Ovary (tissue), 9 donors: ENCODE data around the gene ANKLE2. TPM values are rescaled to one million over a fixed set of nuclear protein-coding genes. Genes with fewer than 3 reads are reported as not detected.

Experiments used
- DNase-seq, 5 donors: peaks; one replicate each; pipeline ENCODE4 v3.0.0-alpha.2; 2019 to 2020
- H3K27ac ChIP-seq, 2 donors: fragments of 200-600 bp; one replicate each; pipeline versions ENCODE4 v1.5.1 to v1.8.0; 2019 to 2022
- H3K27me3 ChIP-seq: fragments of 200-600 bp; one replicate; pipeline ENCODE4 v1.8.0; 2022
- H3K36me3 ChIP-seq: fragments of 200-600 bp; sonication (generic); one replicate; pipeline ENCODE4 v1.5.1; 2019
- H3K4me1 ChIP-seq: one replicate; pipeline ENCODE4 v1.8.1; 2013; ENCODE audit warnings: mild to moderate bottlenecking, moderate library complexity; ENCODE audit not compliant: insufficient read depth
- H3K4me3 ChIP-seq: fragments of 200-600 bp; sonication (generic); one replicate; pipeline ENCODE4 v1.5.1; 2017
- H3K9me3 ChIP-seq, 2 donors: fragments of 200-600 bp in 1 of 2; sonication (generic) in 1 of 2; one replicate each; pipeline versions ENCODE4 v1.5.1 to v1.8.1; 2013 to 2019; ENCODE audit warnings: mild to moderate bottlenecking in 1 of 2, moderate library complexity in 1 of 2
- EP300 ChIP-seq: sonication (generic); formaldehyde crosslinking; IDR thresholded peaks from one replicate; pipeline ENCODE4 v1.6.1; 2017; ENCODE audit warnings: antibody characterized with exemption
- POLR2A ChIP-seq: fragments of 450-650 bp; IDR thresholded peaks from one replicate; pipeline ENCODE4 v1.6.1; 2017; ENCODE audit warnings: antibody characterized with exemption, mild to moderate bottlenecking, moderate library complexity
- WGBS, 3 donors: extraction: QIAGEN DNeasy Blood & Tissue Kit in 1 of 3; methylation state at CpG; one replicate each; pipeline versions ENCODE4 v1.1.5 to v1.1.7; 2013 to 2017; 5-methylcytosine and 5-hydroxymethylcytosine counted together
- intact Hi-C, 4 donors: fragments of 100-400 bp; cut with DNase I; formaldehyde crosslinking; loops; one replicate each; pipeline versions ENCODE4 v1.11.0 to v1.15.1; 2022 to 2023
- polyA plus RNA-seq, 2 donors: library from polyadenylated mRNA; stranded (reverse); fragments of 200-250 nt in 1 of 2; fragments of 350-450 nt in 1 of 2; fragmentation: Illumina TruSeq in 1 of 2; extraction: RNeasy Lipid Tissue Mini Kit (QIAGEN cat#74804) in 1 of 2; gene quantifications; one replicate each; pipeline ENCODE4 v1.2.3, GENCODE V29; 2013 to 2014
- total RNA-seq, 7 donors: library from RNA; depleted of rRNA in 2 of 7; stranded (reverse); fragments of >200 nt in 2 of 7; fragmentation: NEBNext Ultra II Directional in 3 of 7; extraction: Animal tissue kit (Norgen Biotek cat#: 25700) in 3 of 7; gene quantifications; one replicate each; pipeline versions ENCODE4 v1.1.0 to v1.2.4, GENCODE V29; 2016 to 2023
- TF ChIP-seq, protein P1 (sequence below), 3 donors: fragments of 450-650 bp in 2 of 3; fragments of 200-600 bp in 1 of 3; IDR thresholded peaks; one replicate each; pipeline versions ENCODE4 v1.5.1 to v1.8.0; 2016 to 2022; ENCODE audit warnings: antibody characterized with exemption in 3 of 3, mild to moderate bottlenecking in 1 of 3
- donor health status: DM: no; HTN: no; CAD: no; lungs with moderate emphysema.
- donor health status: DM: no; HTN: no; CAD: no.
- donor health status: Bipolar disorder and iron deficiency.
- donor health status: DM: yes; HTN: yes; CAD: no.
- donor health status: DM: no; HTN: no; CAD: no.
- donor health status: DM: yes; HTN: yes; CAD: no.

Gene ANKLE2
- total and polyA plus RNA-seq, 9 donors: 30.5 to 82.0 (median 43.2) TPM

DNA sequence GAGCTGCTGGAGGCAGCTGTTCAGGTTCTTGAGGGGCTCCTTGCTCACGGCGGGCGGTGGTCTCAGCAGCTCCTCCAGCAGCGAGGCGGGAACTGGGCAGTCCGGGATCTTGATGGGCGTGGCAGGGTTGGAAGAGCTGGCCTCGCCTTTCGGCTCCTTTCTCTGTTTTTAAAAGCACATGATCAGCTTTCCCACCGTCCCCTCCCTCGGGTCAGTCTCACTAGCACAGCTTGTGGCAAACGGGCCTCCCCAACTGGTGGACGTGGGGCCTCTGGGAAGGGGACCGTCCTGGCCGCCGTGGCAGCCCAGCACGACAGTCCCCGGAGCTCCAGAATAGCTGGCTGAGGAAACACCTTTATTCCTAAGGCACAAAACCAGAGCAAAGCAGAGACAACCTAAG, 12.5 kb upstream of the ANKLE2 start:
- Histone ChIP-seq H3K27ac (peak overlapping the region in 1 of 2 donors; percentile 48), H3K4me3 (no peak overlapping the region), H3K4me1 (peaks cover 14% of the 10 kb centered on the region), H3K27me3 (no peaks in the 10 kb centered on the region), H3K36me3 (no peaks in the 10 kb centered on the region), H3K9me3 (no peaks in the 10 kb centered on the region)
- intact Hi-C loops: loop anchor here in 1 of 4 donors (10.0 kb wide), 1 partner anchor 51 kb away; the partner anchor contains the start of gene GOLGA3
- 76 to 88% (median 79%) methylated on average over 18 of the region's 18 CpGs for WGBS, 3 donors
- no peak for DNase-seq
- TF ChIP-seq EP300 (no peak), POLR2A (no peak)
- TF ChIP-seq, protein P1, sequence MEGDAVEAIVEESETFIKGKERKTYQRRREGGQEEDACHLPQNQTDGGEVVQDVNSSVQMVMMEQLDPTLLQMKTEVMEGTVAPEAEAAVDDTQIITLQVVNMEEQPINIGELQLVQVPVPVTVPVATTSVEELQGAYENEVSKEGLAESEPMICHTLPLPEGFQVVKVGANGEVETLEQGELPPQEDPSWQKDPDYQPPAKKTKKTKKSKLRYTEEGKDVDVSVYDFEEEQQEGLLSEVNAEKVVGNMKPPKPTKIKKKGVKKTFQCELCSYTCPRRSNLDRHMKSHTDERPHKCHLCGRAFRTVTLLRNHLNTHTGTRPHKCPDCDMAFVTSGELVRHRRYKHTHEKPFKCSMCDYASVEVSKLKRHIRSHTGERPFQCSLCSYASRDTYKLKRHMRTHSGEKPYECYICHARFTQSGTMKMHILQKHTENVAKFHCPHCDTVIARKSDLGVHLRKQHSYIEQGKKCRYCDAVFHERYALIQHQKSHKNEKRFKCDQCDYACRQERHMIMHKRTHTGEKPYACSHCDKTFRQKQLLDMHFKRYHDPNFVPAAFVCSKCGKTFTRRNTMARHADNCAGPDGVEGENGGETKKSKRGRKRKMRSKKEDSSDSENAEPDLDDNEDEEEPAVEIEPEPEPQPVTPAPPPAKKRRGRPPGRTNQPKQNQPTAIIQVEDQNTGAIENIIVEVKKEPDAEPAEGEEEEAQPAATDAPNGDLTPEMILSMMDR (IDR thresholded peaks at IDR 0.05): no peak

DNA sequence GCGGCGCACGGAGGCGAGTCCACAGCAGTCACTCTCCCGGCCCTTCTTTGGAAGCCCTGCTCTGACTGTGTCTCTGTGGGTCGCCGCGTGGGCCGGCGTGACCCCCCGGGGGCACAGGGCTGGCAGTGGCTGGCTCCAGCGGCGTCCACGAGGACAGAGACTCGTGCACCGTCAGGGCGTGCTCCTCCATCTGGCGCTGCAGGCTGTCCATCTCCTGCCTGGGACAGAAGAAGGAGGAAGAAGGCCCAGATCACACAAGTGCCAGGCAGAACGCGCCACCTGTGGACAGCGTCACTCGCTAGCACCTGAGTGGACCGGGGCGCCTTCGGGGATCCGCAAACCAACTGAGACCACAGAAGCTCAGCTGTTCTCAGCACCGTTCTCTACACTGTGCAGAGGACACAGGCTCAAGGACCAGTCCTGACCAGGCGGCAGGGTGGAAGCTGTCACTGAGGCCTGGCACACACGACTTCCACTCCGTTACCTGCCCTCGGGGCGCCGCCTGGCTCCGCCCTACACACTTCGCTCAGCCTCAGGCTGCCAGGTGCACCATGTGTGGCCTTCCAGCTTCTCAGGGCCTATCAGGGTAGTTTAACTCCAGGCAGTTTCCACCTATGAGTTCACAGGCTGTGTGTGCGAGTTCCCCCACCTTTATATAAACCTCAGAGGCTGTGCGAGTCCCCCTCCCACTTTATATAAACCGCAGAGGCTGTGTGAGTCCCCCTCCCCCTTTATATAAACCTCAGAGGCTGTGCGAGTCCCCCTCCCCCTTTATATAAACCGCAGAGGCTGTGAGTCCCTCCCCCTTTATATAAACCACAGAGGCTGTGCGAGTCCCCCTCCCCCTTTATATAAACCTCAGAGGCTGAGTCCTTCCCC, 11.7 kb upstream of the ANKLE2 start:
- Histone ChIP-seq H3K9me3 (no peaks in the 10 kb centered on the region), H3K27me3 (no peaks in the 10 kb centered on the region), H3K36me3 (no peaks in the 10 kb centered on the region), H3K4me1 (peaks cover 14% of the 10 kb centered on the region), H3K4me3 (no peak overlapping the region), H3K27ac (no peak overlapping the region)
- intact Hi-C loops: loop anchor here in 1 of 4 donors (10.0 kb wide), 1 partner anchor 51 kb away; the partner anchor contains the start of gene GOLGA3
- TF ChIP-seq POLR2A: no peak
- TF ChIP-seq EP300: no peak
- TF ChIP-seq, protein P1 (IDR thresholded peaks at IDR 0.05): no peak
- no peak for DNase-seq
- 77 to 83% (median 78%) methylated on average over 41 of the region's 41 CpGs for whole genome bisulfite sequencing, 3 donors

DNA sequence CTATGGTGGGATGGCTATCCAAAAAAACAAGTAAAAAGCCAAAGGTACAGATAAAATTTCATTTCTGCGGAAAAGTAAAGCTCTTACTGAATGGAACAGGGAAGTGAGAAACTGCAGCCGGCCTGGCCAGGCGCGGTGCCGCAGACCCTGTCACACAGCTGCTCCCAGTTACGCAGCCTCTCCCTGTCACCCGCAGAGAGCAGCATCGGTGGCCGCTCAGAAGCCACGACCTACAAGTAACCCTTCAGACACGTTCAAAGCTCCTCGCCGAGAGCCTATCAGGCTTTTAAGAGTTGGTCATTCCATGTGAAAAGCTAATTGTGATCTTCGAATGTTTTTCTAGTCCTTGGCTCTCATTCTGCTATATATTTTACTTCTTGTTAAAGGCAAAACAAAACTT, 11.0 kb upstream of the ANKLE2 start:
- Histone ChIP-seq H3K27me3 (no peaks in the 10 kb centered on the region), H3K4me3 (no peak overlapping the region), H3K4me1 (peaks cover 16% of the 10 kb centered on the region), H3K36me3 (no peaks in the 10 kb centered on the region), H3K27ac (no peak overlapping the region), H3K9me3 (no peaks in the 10 kb centered on the region)
- TF ChIP-seq EP300 (no peak), POLR2A (no peak)
- TF ChIP-seq, protein P1 (IDR thresholded peaks at IDR 0.05): no peak
- intact Hi-C loops: loop anchor here in 1 of 4 donors (10.0 kb wide), 1 partner anchor 52 kb away; the partner anchor contains the start of gene GOLGA3
- DNase-seq: no peak
- WGBS, 3 donors: 61 to 85% (median 78%) methylated on average over 14 of the region's 14 CpGs

DNA sequence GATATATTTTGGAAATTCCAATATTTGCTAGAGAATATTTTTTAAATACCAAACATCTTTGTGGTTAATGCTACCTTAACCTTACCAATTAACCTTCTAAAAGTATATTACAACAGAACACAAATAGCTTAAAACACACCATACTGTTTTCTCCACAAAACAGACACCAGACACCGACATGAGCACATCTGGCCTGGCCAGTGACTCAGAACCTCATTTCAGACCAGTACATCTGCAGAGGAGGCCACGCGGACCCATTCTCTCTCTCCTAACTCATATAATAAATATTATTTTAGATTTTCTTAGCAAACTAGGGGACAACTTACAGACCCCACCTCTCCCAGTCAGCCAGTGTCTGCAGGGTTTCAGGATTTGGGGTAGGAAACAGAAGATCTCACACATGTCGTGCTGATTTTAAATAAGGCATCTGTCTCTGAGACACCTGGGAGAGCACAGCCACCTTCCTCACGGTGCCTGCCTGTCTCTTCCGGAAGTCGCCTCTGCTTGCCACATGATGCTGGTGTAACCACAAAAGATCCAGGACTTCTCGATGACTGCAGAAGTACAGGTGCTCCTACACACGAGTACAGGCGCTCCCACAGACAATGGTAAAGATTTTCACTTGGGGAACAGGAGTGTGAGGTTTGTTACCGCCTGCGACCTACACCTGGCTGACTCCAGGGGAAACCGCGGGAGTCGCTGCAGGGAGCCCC, 9.7 kb upstream of the ANKLE2 start:
- Histone ChIP-seq H3K9me3 (no peaks in the 10 kb centered on the region), H3K27me3 (no peaks in the 10 kb centered on the region), H3K27ac (no peak overlapping the region), H3K4me1 (peaks cover 11% of the 10 kb centered on the region), H3K36me3 (no peaks in the 10 kb centered on the region), H3K4me3 (no peak overlapping the region)
- intact Hi-C loops: loop anchor here in 1 of 4 donors (10.0 kb wide), 1 partner anchor 54 kb away; the partner anchor contains the start of gene GOLGA3
- DNase-seq: no peak
- WGBS, 3 donors: 82 to 90% (median 86%) methylated on average over 15 of the region's 15 CpGs
- TF ChIP-seq POLR2A (no peak), EP300 (no peak)
- TF ChIP-seq, protein P1 (IDR thresholded peaks at IDR 0.05): no peak
